HG02642 (cell line): ENCODE data around the gene CADM1.

Experiments
- ATAC-seq: cut with Tn5 transposase; IDR thresholded peaks from one replicate; pipeline ENCODE4 v1.9.1; 2021; ENCODE audit warnings: mild to moderate bottlenecking; ENCODE audit not compliant: unreplicated experiment, poor library complexity

CADM1 gene

GRCh38 chr11:115330684-115331482 lies 173.3 kb downstream of the CADM1 start:
- no peak for ATAC-seq

- ATAC-seq: no peak
These were observed 177.7 kb downstream of the CADM1 start for GRCh38 chr11:115326526-115326925.

DNA sequence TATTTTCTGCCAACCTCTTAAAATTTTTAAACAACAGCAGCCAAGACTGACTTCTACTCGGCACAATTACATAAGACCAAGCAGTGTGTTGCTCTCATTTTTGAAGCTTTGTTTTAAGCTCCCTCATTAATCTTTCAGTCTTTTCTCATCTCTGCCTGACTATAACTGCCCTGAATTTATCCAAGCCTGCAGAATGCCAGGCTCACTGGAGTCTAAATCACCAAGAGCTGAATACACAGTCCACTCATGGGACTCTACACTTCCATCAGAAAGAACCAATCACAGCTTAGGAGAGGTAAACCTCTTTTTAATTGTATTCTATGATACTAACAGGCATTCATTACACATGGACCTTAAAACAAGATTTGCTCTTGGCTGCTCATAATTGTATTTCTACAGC lies 178.7 kb downstream of the CADM1 start:
- no peak for ATAC-seq

DNA sequence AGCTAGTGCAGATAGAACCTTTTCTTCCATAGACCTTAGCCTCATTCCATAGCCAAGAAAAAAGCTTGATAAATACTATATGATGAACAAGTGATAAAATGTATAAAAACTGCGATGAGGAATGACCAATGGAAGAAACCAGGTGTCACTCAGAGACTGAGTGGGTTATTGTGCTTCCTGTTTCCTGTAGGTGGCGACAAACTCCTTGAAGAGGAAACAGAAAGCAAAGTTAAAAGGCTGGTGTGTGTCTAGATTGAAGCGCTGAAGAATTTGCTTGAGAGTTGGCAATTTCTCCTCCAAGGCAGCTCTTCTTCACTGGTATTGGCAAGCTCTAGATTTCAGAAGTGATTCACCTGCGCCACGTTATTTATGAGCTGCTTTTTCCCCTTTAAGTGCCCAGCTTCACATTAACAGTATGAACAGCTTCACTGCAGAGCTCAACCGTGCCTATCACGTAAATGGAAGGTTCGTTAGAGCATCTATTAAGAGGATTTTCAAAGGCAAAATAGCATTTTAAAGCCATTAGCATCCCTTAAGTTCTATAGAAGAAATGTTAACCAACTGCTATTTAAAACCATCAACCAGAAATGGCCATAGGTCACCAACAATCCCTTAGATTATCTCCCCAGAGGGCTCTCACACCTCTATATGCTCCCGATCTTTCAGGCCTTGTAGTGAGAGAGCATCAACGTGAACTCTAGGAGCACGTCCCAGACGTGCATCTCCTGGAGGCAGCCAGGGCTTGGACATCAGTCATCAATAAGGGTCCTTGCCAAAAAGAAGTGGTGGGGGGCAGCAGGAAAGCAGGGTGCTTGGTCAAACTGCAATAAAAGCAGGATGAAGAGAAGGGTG lies 179.4 kb downstream of the CADM1 start:
- ATAC-seq: peak; percentile 78

DNA sequence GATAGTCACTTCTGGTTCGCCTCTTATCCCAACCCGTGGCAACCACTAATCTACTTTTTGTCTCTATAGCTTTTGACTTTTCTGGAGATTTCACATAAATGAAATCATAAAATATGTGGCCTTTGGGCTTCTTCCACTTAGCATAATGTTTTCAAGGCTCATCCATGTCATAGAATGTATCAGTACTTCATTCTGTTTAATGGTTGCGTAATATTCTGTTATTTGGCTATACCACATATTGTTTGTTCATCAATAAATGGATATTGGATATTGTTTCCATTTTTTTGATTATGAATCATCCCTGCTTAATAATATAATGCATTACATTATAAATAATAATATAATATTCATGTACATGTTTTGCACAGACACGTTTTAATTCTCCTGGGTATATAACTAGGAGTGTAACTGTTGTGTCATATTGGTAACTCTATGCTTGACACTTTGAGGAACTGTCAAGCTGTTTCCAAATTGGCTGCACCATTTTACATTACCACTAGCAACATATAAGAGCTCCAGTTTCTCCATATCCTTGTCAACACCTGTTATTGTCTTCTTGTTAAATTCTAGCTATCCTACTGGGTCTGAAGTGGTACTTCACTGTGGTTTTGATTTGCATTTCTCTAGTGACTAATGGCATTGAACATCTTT lies 181.5 kb downstream of the CADM1 start:
- ATAC-seq: no peak

- ATAC-seq: no peak
These were observed 182.5 kb downstream of the CADM1 start for GRCh38 chr11:115321605-115322289.

GRCh38 chr11:115317277-115318185 lies 186.7 kb downstream of the CADM1 start:
- no peak for ATAC-seq

DNA sequence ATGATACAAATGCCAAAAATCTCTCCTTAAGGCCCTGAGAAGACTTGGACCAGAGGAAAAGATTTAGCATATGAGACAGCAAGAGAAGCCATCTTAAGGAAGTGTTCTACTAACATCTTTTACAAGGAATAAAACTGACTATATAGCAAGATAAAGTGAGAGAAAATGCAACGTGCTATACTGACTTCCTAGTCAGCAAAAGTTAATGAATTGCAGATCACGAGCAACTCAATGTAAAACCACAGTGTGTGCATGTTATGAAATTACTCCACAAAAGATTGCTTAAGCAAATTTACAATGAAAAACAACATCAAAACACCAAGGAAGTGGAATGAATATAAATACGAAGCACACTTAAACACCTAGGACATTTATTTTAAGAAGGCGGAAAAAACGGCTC lies 187.5 kb downstream of the CADM1 start:
- ATAC-seq: no peak

DNA sequence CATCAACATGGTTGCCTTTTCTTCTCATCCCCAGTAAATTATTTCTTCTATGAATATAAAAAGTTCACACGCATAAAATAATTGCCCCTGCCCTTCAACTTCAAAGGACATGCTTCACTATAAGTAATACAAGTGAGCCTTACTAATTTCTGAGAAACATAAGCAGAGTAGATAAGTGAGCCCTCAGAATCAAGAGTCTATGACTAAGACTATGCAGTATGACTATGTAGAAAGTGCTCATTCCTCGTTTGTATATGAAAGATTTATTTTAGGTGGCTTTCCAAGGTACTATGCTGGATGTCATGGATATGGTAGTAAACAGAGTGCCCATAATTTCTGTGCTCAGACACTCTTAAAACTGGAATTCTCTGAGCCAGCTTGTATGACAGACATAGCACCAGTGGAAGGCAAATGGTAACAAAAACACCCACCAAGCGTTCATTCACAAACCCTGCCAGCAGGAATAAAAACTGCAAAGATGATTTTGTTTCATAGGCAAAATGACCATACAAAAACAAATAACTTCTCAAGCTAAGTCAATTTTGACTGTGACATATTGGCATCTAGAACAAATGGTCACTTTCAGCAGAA lies 189.8 kb downstream of the CADM1 start:
- ATAC-seq: no peak

DNA sequence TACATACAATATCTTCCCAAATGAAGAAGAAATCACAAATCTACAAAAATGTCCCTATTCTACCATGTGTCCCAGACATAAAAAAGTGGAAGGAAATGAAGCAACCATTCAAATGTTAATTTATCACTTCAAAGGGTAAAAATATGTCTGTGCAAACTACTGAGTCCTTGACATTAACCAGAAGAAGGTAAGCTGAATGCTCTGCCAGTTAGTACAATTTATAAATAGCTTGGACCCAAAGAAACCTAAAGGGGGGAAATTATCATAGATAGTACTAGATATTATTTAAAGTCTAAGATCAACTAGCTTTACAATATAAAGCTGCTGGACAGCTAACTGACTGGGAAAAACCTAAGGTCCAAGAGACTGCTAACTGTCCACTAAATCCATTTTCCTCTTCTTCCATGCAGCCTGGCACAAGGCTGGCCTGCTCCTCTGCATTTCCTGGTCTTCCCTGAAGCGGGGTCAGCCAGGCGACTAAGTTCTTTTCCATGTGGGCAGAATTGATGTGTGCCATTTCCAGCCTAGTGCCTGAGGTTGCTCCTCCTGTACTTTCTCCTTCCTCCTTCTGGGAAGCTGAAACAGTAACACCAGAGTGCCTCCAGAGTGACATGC lies 190.9 kb downstream of the CADM1 start:
- ATAC-seq: no peak

DNA sequence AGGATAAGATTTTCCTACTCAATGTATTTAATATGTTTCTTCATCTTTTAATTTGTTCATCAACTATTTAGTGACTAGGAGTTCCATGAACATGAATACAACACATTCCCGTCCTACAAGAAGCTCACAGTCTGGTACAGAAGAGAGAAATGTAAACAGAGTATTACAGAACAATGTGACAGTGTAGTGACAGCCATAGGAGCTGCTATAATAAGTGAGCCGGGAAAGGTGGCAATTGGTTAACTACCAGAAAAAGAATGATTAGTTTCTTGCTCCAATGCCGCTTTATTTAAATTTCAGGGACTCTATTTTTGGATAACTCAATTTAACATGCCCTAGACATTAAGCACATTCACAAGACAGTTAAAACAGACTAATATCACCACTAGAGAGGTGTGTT lies 192.3 kb downstream of the CADM1 start:
- ATAC-seq: no peak

- no peak for ATAC-seq
These were observed 197.5 kb downstream of the CADM1 start for GRCh38 chr11:115306689-115307088.

- no peak for ATAC-seq
These were observed 199.3 kb downstream of the CADM1 start for GRCh38 chr11:115304774-115305472.

DNA sequence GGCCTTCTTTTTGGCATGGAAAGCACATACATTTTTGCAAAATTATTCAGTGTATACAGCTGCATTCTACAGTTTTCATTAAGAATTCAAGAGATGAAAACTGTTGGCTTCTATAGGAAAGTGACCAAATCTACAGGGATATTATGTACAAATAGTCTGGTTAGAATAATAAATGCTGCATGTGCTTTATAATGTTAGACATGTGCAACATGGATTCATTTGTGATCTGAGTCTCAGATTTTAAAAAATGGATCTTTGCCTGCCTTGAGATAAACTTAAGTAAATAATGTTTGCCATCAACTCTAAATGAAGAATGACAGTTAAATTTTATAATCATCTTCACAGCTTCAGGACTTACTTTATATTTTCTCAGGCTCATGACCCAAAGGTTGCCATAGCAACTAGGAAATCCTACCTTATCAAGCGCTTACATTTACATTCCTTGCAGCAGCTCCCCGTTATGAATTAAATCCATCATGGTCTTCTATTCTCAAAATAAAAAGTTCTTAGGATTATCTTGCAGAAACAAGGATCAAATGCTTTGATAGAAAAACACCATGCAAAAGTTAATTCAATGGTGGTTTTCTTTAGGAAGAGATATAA lies 200.2 kb downstream of the CADM1 start:
- no peak for ATAC-seq

- no peak for ATAC-seq
These were observed 201.1 kb downstream of the CADM1 start for GRCh38 chr11:115302946-115303703.

- ATAC-seq: no peak
These were observed 203.4 kb downstream of the CADM1 start for GRCh38 chr11:115300660-115301428.
